HG02973 (cell line): Measurements from ENCODE around the gene LDLRAD2.
"Not testable (repeated sequence)": the region's sequence is repeated elsewhere in the genome, so short reads cannot be mapped to it uniquely, and the experiment has no call there.

Experiments used
- ATAC-seq: cut with Tn5 transposase; IDR thresholded peaks from one replicate; pipeline ENCODE4 v1.9.1; 2021; ENCODE audit warnings: moderate library complexity; ENCODE audit not compliant: unreplicated experiment

The LDLRAD2 gene

GRCh38 chr1:21783679-21784603, 28.1 kb upstream of the LDLRAD2 start:
- no peak for ATAC-seq

GRCh38 chr1:21785764-21786163, 26.3 kb upstream of the LDLRAD2 start:
- not testable (repeated sequence) for ATAC-seq

GRCh38 chr1:21786640-21787039, 25.4 kb upstream of the LDLRAD2 start:
- no peak for ATAC-seq

- no peak for ATAC-seq
These were observed 19.0 kb upstream of the LDLRAD2 start for GRCh38 chr1:21793104-21793503.

- ATAC-seq: no peak
These were observed 17.4 kb upstream of the LDLRAD2 start for GRCh38 chr1:21794656-21795055.

- no peak for ATAC-seq
These were observed 17.0 kb upstream of the LDLRAD2 start for GRCh38 chr1:21795075-21795474.

- ATAC-seq: no peak
These were observed 12.3 kb upstream of the LDLRAD2 start for GRCh38 chr1:21799730-21800129.

- no peak for ATAC-seq
These were observed 11.0 kb upstream of the LDLRAD2 start for GRCh38 chr1:21801100-21801499.

- no peak for ATAC-seq
These were observed 7.5 kb upstream of the LDLRAD2 start for GRCh38 chr1:21804536-21804935.

- no peak for ATAC-seq
These were observed 1.5 kb downstream of the LDLRAD2 start for GRCh38 chr1:21813542-21813941.

- no peak for ATAC-seq
These were observed 2.3 kb downstream of the LDLRAD2 start for GRCh38 chr1:21814241-21814918.

GRCh38 chr1:21814981-21815582, 3.0 kb downstream of the LDLRAD2 start:
- ATAC-seq: no peak

- no peak for ATAC-seq
These were observed 3.8 kb downstream of the LDLRAD2 start for GRCh38 chr1:21815724-21816321.

- ATAC-seq: no peak
These were observed 4.7 kb downstream of the LDLRAD2 start for GRCh38 chr1:21816602-21817302.

- no peak for ATAC-seq
These were observed 6.6 kb downstream of the LDLRAD2 start for GRCh38 chr1:21818656-21819055.

- no peak for ATAC-seq
These were observed 8.7 kb downstream of the LDLRAD2 start for GRCh38 chr1:21820597-21821232.

GRCh38 chr1:21821385-21822019, 9.4 kb downstream of the LDLRAD2 start:
- ATAC-seq: no peak

- no peak for ATAC-seq
These were observed 10.3 kb downstream of the LDLRAD2 start for GRCh38 chr1:21822349-21822748.

GRCh38 chr1:21823206-21823979, 11.3 kb downstream of the LDLRAD2 start:
- no peak for ATAC-seq
